Retinal pigment epithelial cell (primary cell): ENCODE results near the gene SNPH.

Source experiments
- DNase-seq: peaks from one replicate; pipeline ENCODE4 v3.0.0-alpha.2; 2010; ENCODE audit warnings: low read depth
- H3K4me3 ChIP-seq: 2 replicates; pipeline ENCODE4 v1.5.1; 2011; ENCODE audit warnings: mild to moderate bottlenecking, low read length, control low read depth, moderate library complexity
- TF ChIP-seq, protein P1 (sequence below): conservative IDR thresholded peaks from 2 replicates; pipeline ENCODE4 v1.5.1; 2011; ENCODE audit warnings: low read depth, low read length, control low read depth, inconsistent platforms

The SNPH gene

DNA sequence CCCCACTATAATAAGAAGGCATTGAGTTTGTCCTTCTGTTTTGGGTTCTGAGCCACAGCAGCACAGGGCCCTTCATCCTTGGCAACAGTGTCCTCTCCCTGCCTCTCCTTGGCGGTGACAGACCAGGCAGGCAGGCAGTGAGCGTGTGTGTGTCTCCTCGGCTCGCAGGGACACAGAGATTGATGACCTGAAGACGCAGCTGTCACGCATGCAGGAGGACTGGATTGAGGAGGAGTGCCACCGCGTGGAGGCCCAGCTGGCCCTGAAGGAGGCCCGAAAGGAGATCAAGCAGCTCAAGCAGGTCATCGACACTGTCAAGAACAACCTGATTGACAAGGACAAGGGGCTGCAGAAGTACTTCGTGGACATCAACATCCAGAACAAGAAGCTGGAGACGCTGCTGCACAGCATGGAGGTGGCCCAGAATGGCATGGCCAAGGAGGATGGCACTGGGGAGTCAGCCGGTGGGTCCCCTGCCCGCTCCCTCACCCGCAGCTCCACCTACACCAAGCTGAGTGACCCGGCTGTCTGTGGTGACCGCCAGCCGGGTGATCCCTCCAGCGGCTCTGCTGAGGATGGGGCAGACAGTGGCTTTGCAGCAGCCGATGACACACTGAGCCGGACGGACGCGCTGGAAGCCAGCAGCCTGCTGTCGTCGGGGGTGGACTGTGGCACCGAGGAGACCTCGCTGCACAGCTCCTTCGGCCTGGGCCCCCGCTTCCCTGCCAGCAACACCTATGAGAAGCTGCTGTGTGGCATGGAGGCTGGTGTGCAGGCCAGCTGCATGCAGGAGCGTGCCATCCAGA, 38.8 kb downstream of the SNPH start:
- TF ChIP-seq, protein P1, sequence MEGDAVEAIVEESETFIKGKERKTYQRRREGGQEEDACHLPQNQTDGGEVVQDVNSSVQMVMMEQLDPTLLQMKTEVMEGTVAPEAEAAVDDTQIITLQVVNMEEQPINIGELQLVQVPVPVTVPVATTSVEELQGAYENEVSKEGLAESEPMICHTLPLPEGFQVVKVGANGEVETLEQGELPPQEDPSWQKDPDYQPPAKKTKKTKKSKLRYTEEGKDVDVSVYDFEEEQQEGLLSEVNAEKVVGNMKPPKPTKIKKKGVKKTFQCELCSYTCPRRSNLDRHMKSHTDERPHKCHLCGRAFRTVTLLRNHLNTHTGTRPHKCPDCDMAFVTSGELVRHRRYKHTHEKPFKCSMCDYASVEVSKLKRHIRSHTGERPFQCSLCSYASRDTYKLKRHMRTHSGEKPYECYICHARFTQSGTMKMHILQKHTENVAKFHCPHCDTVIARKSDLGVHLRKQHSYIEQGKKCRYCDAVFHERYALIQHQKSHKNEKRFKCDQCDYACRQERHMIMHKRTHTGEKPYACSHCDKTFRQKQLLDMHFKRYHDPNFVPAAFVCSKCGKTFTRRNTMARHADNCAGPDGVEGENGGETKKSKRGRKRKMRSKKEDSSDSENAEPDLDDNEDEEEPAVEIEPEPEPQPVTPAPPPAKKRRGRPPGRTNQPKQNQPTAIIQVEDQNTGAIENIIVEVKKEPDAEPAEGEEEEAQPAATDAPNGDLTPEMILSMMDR = no peak
- H3K4me3 ChIP-seq = no peak overlapping the region
- no peak for DNase-seq

DNA sequence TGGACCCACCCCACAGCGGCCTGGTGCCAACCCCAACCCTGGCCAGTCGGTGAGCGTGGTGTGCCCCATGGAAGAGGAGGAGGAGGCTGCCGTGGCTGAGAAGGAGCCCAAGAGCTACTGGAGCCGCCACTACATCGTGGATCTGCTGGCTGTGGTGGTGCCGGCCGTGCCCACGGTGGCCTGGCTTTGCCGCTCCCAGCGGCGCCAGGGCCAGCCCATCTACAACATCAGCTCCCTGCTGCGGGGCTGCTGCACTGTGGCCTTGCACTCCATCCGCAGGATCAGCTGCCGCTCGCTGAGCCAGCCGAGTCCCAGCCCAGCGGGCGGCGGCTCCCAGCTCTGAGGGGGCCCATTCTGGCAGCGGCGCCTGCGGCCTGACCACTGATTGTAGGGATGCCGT, 39.6 kb downstream of the SNPH start:
- TF ChIP-seq, protein P1 = no peak
- no peak overlapping the region for H3K4me3 ChIP-seq
- no peak for DNase-seq

DNA sequence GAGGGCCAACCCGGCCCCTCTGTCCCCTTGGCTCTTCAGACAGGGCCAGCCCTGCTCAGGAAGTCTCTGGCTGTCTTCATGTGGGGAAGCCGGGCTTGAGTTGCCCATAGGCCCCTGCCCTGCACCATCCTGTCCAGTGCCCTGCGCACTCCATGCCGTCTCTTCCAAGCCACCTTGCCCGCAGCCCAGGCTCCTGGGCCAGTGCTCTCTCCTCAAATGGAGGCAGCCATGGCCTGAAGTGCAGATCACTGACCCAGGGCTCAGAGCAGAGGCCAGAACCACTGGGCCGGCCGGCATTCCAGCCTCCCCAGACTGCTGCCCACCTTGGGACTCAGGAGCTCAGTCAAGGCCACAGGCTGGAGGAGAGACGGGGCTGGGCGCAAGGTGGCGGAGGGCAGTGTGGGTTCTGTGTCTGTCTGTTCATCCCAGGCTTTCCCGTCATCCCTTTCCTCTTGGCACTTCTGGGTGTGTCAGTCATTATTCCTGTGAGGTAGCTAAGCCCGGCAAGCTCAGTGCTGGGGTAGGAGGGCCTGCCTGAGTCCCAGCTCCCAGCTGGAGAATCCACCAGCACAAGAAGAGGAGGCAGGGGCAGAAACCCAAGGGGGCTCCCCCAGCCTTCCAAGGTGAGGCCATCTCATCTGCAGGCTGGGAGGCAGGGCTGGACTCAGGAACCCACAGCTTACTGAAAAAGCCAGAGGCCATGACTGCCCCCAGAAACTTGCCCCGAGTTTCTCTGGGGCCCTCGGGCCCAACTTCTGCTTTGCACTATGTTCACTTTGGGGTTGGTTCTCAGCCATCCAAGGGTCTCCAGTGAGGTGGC, 40.4 kb downstream of the SNPH start:
- no peak for DNase-seq

DNA sequence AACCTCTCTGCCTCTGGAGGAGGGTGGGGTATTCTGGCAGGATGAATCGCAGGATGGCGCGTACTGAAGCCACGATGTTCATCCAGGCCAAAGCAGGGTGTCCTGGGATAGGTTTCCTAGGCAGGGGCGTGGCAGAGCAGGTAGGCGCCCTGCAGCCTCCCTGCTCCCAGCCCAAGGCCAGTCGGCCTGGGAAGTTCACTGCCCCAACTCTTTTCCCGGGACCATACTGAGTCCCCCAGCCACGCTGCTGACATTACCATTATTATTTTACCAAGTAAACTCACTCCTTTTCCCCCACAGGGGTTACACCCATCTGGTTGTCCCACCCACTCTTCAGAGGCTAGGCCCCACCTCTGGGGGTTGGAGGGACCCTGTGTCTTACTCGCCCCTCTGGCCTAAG, 41.1 kb downstream of the SNPH start:
- no peak for DNase-seq
- TF ChIP-seq, protein P1 = no peak
- H3K4me3 ChIP-seq = no peak overlapping the region

More for the DNA sequence above, 40.4 kb downstream of the SNPH start:
- TF ChIP-seq, protein P1 = no peak
- no peak overlapping the region for H3K4me3 ChIP-seq

DNA sequence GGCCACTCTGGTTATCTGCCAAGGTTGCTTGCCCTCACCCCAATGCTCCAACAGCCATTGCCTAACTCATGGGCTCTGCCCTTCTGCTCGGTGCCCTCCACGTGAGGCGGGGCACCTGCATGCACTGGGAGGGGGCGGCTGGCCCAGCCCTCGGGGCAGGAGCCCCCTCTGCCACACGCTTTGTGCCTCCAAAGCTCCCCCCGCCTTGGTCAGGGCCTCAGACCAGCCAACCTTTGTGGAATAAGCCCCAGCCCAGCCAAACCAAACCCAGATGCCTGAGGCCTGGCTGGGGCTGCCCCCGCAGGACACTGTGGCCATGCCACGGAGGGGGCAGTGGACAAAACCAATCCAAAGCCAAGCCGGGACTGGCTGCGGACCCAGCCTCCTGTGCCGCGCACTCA, 41.5 kb downstream of the SNPH start:
- H3K4me3 ChIP-seq = no peak overlapping the region
- no peak for DNase-seq
- TF ChIP-seq, protein P1 = no peak

DNA sequence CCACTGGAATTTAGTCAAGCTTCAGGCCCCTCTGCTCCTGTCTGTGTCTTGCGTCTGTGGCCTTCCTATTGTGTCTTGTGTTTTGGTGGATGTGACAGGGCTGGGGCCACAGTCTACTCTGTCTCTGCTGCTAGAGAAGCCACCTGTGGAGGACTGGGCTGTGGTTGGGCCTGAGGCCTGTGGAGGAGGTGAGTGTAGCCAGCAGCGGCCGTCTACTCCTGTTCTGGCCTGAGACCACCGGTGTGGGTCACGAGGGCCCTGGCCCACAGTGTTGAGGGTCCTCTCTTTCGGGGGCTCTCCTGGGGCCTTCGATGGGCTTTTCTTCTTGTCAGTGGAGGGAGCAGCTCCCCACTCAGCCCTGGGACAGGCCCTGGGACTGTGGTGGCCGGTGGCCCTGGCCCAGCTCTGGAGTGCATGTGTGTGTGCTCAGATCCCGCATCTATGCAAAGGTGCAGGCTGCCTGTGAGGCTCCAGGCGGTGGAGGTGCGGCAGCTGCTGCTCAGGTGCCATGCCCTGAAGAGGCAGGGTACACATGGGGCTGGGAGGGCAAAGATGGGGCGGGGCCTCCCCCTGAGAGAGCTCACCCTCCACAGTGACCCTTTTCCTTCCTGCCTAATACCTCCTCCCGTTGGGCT, 42.1 kb downstream of the SNPH start:
- TF ChIP-seq, protein P1 = no peak
- no peak overlapping the region for H3K4me3 ChIP-seq
- DNase-seq = no peak
